ENCODE measurements around the gene ATL3.
"Not testable (repeated sequence)": the region's sequence is repeated elsewhere in the genome, so short reads cannot be mapped to it uniquely, and the experiment has no call there.

The ATL3 gene

GRCh38 chr11:63635762-63636465 lies 35.3 kb downstream of the ATL3 start:
- no peak for TF ChIP-seq MAX (IDR thresholded peaks at IDR 0.05; ENCODE audit: low read depth, low read length)
- TF ChIP-seq, protein P1, sequence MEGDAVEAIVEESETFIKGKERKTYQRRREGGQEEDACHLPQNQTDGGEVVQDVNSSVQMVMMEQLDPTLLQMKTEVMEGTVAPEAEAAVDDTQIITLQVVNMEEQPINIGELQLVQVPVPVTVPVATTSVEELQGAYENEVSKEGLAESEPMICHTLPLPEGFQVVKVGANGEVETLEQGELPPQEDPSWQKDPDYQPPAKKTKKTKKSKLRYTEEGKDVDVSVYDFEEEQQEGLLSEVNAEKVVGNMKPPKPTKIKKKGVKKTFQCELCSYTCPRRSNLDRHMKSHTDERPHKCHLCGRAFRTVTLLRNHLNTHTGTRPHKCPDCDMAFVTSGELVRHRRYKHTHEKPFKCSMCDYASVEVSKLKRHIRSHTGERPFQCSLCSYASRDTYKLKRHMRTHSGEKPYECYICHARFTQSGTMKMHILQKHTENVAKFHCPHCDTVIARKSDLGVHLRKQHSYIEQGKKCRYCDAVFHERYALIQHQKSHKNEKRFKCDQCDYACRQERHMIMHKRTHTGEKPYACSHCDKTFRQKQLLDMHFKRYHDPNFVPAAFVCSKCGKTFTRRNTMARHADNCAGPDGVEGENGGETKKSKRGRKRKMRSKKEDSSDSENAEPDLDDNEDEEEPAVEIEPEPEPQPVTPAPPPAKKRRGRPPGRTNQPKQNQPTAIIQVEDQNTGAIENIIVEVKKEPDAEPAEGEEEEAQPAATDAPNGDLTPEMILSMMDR (IDR thresholded peaks at IDR 0.05; ENCODE audit: low read depth, low read length) = peak; percentile 92
- H3K4me3 ChIP-seq (ENCODE audit: low read depth, low read length) = no peak overlapping the region
- DNase-seq (ENCODE audit: low read depth) = peak; percentile 76

DNA sequence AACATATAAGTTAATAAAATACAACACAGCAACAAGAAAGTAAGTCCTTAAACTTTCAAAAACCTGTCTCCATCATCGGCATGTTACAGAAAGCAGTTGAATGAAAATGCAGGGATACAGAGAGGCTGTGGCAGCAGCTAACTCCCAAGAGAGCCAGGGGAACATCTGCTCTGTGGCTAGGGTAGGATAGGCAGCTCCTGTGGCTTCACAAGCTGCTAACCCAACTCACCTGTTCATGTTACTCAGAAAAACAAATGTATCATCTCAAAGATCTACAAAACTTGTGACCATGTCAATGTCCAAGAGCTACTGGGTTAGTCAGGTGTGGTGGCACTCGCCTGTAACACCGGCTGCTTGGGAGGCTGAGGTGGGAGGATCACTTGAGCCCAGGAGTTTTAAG lies 41.8 kb downstream of the ATL3 start:
- no peak for DNase-seq (ENCODE audit: low read depth)
- no peak overlapping the region for H3K4me3 ChIP-seq (ENCODE audit: low read depth, low read length)
- TF ChIP-seq, protein P1 (IDR thresholded peaks at IDR 0.05; ENCODE audit: low read depth, low read length) = no peak
- no peak for TF ChIP-seq MYC (IDR thresholded peaks at IDR 0.05; ENCODE audit: low read depth, low read length)

DNA sequence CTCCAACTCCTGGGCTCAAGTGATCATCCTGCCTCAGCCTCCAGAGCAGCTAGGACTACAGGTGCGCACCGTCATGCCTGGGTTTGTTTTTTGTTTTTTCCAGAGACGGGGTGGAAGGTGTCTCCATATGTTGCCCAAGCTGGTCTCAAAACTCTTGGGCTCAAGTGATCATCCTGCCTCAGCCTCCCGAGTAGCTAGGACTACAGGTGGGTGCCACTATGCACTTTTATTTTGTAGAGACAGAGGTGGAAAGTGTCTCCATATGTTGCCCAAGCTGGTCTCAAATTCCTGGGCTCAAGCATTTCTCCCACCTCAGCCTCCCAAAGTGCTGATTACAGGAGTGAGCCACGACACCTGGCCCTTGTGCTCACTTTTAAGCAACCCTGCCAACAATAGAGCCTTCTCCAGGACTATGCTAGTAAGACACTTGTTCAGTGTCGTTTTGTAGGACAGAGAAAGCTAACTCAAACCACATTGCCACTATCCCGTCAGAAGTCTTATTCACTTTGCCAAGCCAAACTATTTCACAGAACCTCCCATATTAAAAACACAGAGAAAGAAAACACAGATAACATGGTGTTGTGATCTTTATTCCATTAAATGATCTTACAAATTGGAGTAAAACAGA lies 47.5 kb downstream of the ATL3 start:
- DNase-seq (ENCODE audit: low read depth) = no peak
- no peak overlapping the region for H3K4me3 ChIP-seq (ENCODE audit: low read depth, low read length)
- TF ChIP-seq MAX (IDR thresholded peaks at IDR 0.05; ENCODE audit: low read depth, low read length) (no peak), POLR2A (IDR thresholded peaks at IDR 0.05; ENCODE audit: extremely low read depth, insufficient read length) (no peak)
- TF ChIP-seq, protein P1 (IDR thresholded peaks at IDR 0.05; ENCODE audit: low read depth, low read length) = no peak

GRCh38 chr11:63622323-63622722 lies 48.9 kb downstream of the ATL3 start:
- no peak for TF ChIP-seq POLR2A (IDR thresholded peaks at IDR 0.05; ENCODE audit: extremely low read depth, insufficient read length)
- TF ChIP-seq MAX (IDR thresholded peaks at IDR 0.05; ENCODE audit: low read depth, low read length) = no peak
- no peak for TF ChIP-seq MYC (IDR thresholded peaks at IDR 0.05; ENCODE audit: low read depth, low read length)
- TF ChIP-seq, protein P1 (IDR thresholded peaks at IDR 0.05; ENCODE audit: low read depth, low read length) = no peak
- H3K4me3 ChIP-seq (ENCODE audit: low read depth, low read length) = no peak overlapping the region
- DNase-seq (ENCODE audit: low read depth) = no peak

DNA sequence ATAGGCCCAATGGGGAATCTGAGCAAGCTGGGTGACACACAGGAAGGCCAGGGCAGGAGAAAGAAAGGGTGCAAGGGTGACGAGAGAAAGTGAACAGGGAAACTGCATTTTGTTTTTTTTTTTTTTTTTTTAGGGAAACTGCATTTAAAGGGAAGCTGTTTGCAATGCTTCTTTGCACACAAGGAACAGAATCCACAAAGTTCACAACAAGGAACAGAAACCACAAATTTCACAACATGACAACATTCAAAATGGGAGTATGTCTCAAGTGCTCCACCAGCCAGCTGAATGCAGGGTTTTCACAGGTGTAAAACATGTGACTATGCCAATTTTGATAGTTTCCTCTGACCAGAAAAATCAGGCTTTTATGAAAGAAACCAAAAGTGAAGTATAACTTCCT lies 50.1 kb downstream of the ATL3 start:
- H3K4me3 ChIP-seq (ENCODE audit: low read depth, low read length) = no peak overlapping the region
- TF ChIP-seq MAX (IDR thresholded peaks at IDR 0.05; ENCODE audit: low read depth, low read length) (peak; percentile 84), POLR2A (IDR thresholded peaks at IDR 0.05; ENCODE audit: extremely low read depth, insufficient read length) (no peak), MYC (IDR thresholded peaks at IDR 0.05; ENCODE audit: low read depth, low read length) (no peak)
- peak; percentile 84 for DNase-seq (ENCODE audit: low read depth)

DNA sequence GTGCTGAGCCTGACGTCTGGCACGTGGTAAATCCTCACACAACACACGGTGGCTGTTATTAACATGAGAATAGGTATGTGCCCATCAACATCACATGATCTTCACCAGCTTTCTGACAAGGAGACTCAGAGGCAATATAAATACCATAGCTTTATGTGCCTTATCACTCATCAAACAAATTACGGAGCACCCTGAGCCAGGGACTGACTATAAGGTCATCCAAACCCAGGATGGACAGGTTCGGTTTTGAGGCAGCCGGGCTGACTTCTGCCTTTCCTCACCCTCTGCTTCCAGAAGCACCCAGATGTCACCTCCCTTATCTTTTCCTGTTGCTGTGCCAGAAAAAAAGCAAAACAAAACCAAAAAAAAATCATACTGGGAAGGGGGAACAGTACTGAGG lies 51.2 kb downstream of the ATL3 start:
- TF ChIP-seq, protein P1 (IDR thresholded peaks at IDR 0.05; ENCODE audit: low read depth, low read length) = no peak
- TF ChIP-seq MYC (IDR thresholded peaks at IDR 0.05; ENCODE audit: low read depth, low read length) (no peak), MAX (IDR thresholded peaks at IDR 0.05; ENCODE audit: low read depth, low read length) (no peak), POLR2A (IDR thresholded peaks at IDR 0.05; ENCODE audit: extremely low read depth, insufficient read length) (no peak)
- DNase-seq (ENCODE audit: low read depth) = no peak
- no peak overlapping the region for H3K4me3 ChIP-seq (ENCODE audit: low read depth, low read length)

DNA sequence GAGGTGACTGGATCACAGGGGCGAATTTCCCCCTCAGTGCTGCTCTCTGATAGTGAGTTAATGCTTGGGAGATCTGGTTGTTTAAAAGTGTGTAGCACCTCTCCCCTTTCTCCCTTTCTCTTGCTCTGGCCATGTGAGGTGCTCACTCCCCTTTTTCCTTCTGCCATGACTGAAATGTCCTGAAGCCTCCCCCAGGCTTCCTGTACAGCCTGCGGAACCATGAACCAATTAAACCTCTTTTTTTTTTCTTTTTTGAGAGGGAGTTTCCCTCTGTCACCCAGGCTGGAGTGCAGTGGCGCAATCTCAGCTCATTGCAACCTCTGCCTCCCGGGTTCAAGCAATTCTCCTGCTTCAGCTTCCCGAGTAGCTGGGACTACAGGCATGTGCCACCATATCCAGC lies 53.5 kb downstream of the ATL3 start:
- DNase-seq (ENCODE audit: low read depth); H3K4me3 ChIP-seq (ENCODE audit: low read depth, low read length): not testable (repeated sequence)

Measured in NB4 (cell line).